ENCODE data around the gene CYCS. TPM values are rescaled to one million over a fixed set of nuclear protein-coding genes. Genes with fewer than 3 reads are reported as not detected.

The CYCS gene
- total RNA-seq, 3 donors from 2014 or later (not counting 1 experiment from before 2014, with no cell fraction given): 124 to 197 (median 167) TPM

DNA sequence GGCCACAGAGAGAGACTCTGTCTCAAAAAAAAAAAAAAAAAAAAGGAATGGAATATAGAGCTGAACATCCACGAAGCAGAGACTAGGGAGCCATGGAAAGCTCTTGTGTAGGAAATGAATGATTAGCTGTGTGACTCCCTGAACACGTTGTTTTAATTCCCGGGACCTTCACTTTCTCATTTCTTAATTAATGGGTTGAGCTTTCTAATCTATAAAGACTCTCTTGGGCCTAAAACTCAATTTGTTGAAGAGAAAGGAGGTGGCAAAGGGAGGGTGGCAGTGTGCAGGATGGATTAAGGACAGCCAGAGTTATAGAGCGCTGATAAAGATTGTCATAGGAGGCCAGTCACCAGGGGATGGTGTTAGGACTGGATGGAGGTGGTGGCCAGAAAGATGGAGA, 48.0 kb downstream of the CYCS start:
- no peaks in the 10 kb centered on the region for H3K9me3 ChIP-seq (ENCODE audit: control insufficient read depth, insufficient read depth, low read length)
- H3K36me3 Mint-ChIP-seq: no peaks in the 10 kb centered on the region
- no peaks in the 10 kb centered on the region for H3K4me1 Mint-ChIP-seq
- H3K27me3 ChIP-seq (ENCODE audit: control insufficient read depth, insufficient read depth, low read length): peaks cover 2% of the 10 kb centered on the region
- no peaks in the 10 kb centered on the region for H3K36me3 ChIP-seq (ENCODE audit: control insufficient read depth, insufficient read depth, low read length)
- no peak overlapping the region for H3K27ac ChIP-seq (ENCODE audit: low read length)
- H3K4me3 Mint-ChIP-seq: no peak overlapping the region
- peaks cover 9 to 14% of the 10 kb centered on the region in 2 donors for H3K27me3 Mint-ChIP-seq (ENCODE audit: low read depth in 2 of 2)
- no peaks in the 10 kb centered on the region for H3K9me3 Mint-ChIP-seq
- no peak for DNase-seq
- no peak overlapping the region for H3K4me3 ChIP-seq (ENCODE audit: low read length)
- intact Hi-C loops (cut with micrococcal nuclease): no loop called here
- no peaks in the 10 kb centered on the region for H3K4me1 ChIP-seq (ENCODE audit: control insufficient read depth, insufficient read depth, low read length)
- WGBS (ENCODE audit: insufficient coverage): 91% methylated on average over 1 of the region's 4 CpGs
- no peak for ATAC-seq
- no peak overlapping the region for H3K27ac Mint-ChIP-seq
- TF ChIP-seq CTCF (IDR thresholded peaks at IDR 0.05): no peak

DNA sequence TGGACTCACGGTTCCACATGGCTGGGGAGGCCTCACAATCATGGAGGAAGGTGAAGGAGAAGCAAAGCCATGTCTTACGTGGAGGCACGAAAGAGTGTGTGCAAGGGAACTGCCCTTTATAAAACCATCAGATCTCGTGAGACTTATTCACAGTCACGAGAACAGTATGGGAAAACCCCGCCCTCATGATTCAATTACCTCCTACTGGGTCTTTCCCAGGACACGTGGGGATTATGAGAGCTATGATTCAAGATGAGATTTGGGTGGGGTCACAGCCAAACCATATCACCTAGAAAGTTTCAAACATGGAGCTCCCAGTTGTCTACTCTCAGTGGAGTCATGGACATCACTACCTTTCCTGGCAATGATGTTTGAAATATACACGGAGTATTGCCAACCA, 49.6 kb downstream of the CYCS start:
- Histone ChIP-seq H3K4me3 (ENCODE audit: low read length) (no peak overlapping the region), H3K27ac (ENCODE audit: low read length) (no peak overlapping the region), H3K9me3 (ENCODE audit: control insufficient read depth, insufficient read depth, low read length) (no peaks in the 10 kb centered on the region), H3K27me3 (ENCODE audit: control insufficient read depth, insufficient read depth, low read length) (no peaks in the 10 kb centered on the region), H3K4me1 (ENCODE audit: control insufficient read depth, insufficient read depth, low read length) (no peaks in the 10 kb centered on the region), H3K36me3 (ENCODE audit: control insufficient read depth, insufficient read depth, low read length) (no peaks in the 10 kb centered on the region)
- no peak for DNase-seq
- H3K9me3 Mint-ChIP-seq: no peaks in the 10 kb centered on the region
- no peaks in the 10 kb centered on the region for H3K4me1 Mint-ChIP-seq
- no peak overlapping the region for H3K27ac Mint-ChIP-seq
- H3K36me3 Mint-ChIP-seq: no peaks in the 10 kb centered on the region
- H3K27me3 Mint-ChIP-seq (ENCODE audit: low read depth in 2 of 2): peaks cover 8 to 11% of the 10 kb centered on the region in 2 donors
- TF ChIP-seq CTCF (IDR thresholded peaks at IDR 0.05): no peak
- 83% methylated on average over 8 of the region's 8 CpGs for WGBS (ENCODE audit: insufficient coverage)
- no peak overlapping the region for H3K4me3 Mint-ChIP-seq
- intact Hi-C loops (cut with micrococcal nuclease): no loop called here
- ATAC-seq: no peak

GRCh38 chr7:25073451-25073850, 51.6 kb downstream of the CYCS start:
- WGBS (ENCODE audit: insufficient coverage): 8% methylated on average over 2 of the region's 2 CpGs
- ATAC-seq (no peak), DNase-seq (no peak)
- no peaks in the 10 kb centered on the region for H3K9me3 Mint-ChIP-seq
- Histone ChIP-seq H3K27me3 (ENCODE audit: control insufficient read depth, insufficient read depth, low read length) (no peaks in the 10 kb centered on the region), H3K4me3 (ENCODE audit: low read length) (no peak overlapping the region), H3K9me3 (ENCODE audit: control insufficient read depth, insufficient read depth, low read length) (no peaks in the 10 kb centered on the region), H3K4me1 (ENCODE audit: control insufficient read depth, insufficient read depth, low read length) (peaks cover 4% of the 10 kb centered on the region), H3K36me3 (ENCODE audit: control insufficient read depth, insufficient read depth, low read length) (no peaks in the 10 kb centered on the region), H3K27ac (ENCODE audit: low read length) (no peak overlapping the region)
- H3K36me3 Mint-ChIP-seq: no peaks in the 10 kb centered on the region
- H3K27me3 Mint-ChIP-seq (ENCODE audit: low read depth in 2 of 2): peaks cover 8 to 11% of the 10 kb centered on the region in 2 donors
- H3K4me1 Mint-ChIP-seq: no peaks in the 10 kb centered on the region
- H3K4me3 Mint-ChIP-seq: no peak overlapping the region
- intact Hi-C loops (cut with micrococcal nuclease): no loop called here
- no peak overlapping the region for H3K27ac Mint-ChIP-seq
- no peak for TF ChIP-seq CTCF (IDR thresholded peaks at IDR 0.05)

Other genes starting within 250 kb of the CYCS start
- gene OSBPL3, start 145.1 kb downstream of the CYCS start, total RNA-seq: 10 to 100 TPM; 50.7 to 99.1 (median 65.1) TPM
- not detected for gene NPVF, start 103.2 kb upstream of the CYCS start, total RNA-seq

Data from natural killer cell (primary cell).